Measurements from ENCODE around the gene DPP6. TPM values are rescaled to one million over a fixed set of nuclear protein-coding genes. Genes with fewer than 3 reads are reported as not detected.
"Not testable (repeated sequence)": the region's sequence is repeated elsewhere in the genome, so short reads cannot be mapped to it uniquely, and the experiment has no call there.

The DPP6 gene
- polyA plus RNA-seq, 2 of the 4 experiments (the other 2 are of a cell fraction), result not detected

- DNase-seq (ENCODE audit: low read depth in 1 of 2, low spot score in 1 of 2) (no peak), ATAC-seq (no peak), FAIRE-seq (no peak)
- Histone ChIP-seq H3K4me1 (no peaks in the 10 kb centered on the region), H3K4me3 (no peak overlapping the region), H3K4me2 (no peak overlapping the region), H3K9me3 (no peaks in the 10 kb centered on the region), H3K27ac (no peak overlapping the region)
- ChIA-PET POLR2A (no interaction called here), CTCF (interaction anchor here (0.6 to 1.1 kb wide), 2 partner anchors 67 to 135 kb away, joined by 3 read pairs; no protein-coding TSS in a partner anchor)
- WGBS (ENCODE audit: missing lambda C conversion rate), result 33% methylated on average over 12 of the region's 12 CpGs
- TF ChIP-seq REST (IDR thresholded peaks at IDR 0.05) (no peak), HDAC2 (IDR thresholded peaks at IDR 0.05) (no peak), HOXB13 (CRISPR knock-in tag; IDR thresholded peaks at IDR 0.05; ENCODE audit: low read depth) (no peak), ZC3H11A (IDR thresholded peaks at IDR 0.05) (no peak), HES2 (IDR thresholded peaks at IDR 0.05) (no peak), FOSL2 (IDR thresholded peaks at IDR 0.05) (no peak), FOSL2 (CRISPR knock-in tag; IDR thresholded peaks at IDR 0.05) (no peak), RNF2 (IDR thresholded peaks at IDR 0.05; ENCODE audit: borderline replicate concordance, low read depth) (no peak), FOXS1 (CRISPR knock-in tag; IDR thresholded peaks at IDR 0.05) (no peak), BCL3 (IDR thresholded peaks at IDR 0.05) (no peak), POLR2AphosphoS2 (conservative IDR thresholded peaks at IDR 0.05; ENCODE audit: low read length) (no peak), JUN (IDR thresholded peaks at IDR 0.05) (no peak)
Measured at GRCh38 chr7:154677454-154677853, 625.3 kb downstream of the DPP6 start.

GRCh38 chr7:154678001-154678550 is 625.9 kb downstream of the DPP6 start:
- ATAC-seq; FAIRE-seq; H3K9me3 ChIP-seq; H3K4me3 ChIP-seq; DNase-seq (ENCODE audit: low read depth in 1 of 2, low spot score in 1 of 2); H3K4me1 ChIP-seq; POLR2A ChIA-PET; H3K4me2 ChIP-seq; H3K27ac ChIP-seq: not testable (repeated sequence)
- CTCF ChIA-PET, result interaction anchor here (0.6 to 1.1 kb wide), 2 partner anchors 66 to 135 kb away, joined by 3 read pairs; no protein-coding TSS in a partner anchor
- WGBS (ENCODE audit: missing lambda C conversion rate), result 26% methylated on average over 18 of the region's 18 CpGs

- DNase-seq (ENCODE audit: low read depth in 1 of 2, low spot score in 1 of 2) (no peak), ATAC-seq (no peak), FAIRE-seq (no peak)
- no peak for TF ChIP-seq RNF2 (IDR thresholded peaks at IDR 0.05; ENCODE audit: borderline replicate concordance, low read depth)
- Histone ChIP-seq H3K9me3 (no peaks in the 10 kb centered on the region), H3K4me1 (no peaks in the 10 kb centered on the region), H3K27ac (no peak overlapping the region), H3K4me3 (no peak overlapping the region), H3K4me2 (no peak overlapping the region)
- CTCF ChIA-PET, result no interaction called here
- POLR2A ChIA-PET, result no interaction called here
- 33% methylated on average over 8 of the region's 8 CpGs for WGBS (ENCODE audit: missing lambda C conversion rate)
Measured at GRCh38 chr7:154679379-154680053, 627.3 kb downstream of the DPP6 start.
